Measurements from ENCODE around the gene MICAL1.

MICAL1 gene, protein sequence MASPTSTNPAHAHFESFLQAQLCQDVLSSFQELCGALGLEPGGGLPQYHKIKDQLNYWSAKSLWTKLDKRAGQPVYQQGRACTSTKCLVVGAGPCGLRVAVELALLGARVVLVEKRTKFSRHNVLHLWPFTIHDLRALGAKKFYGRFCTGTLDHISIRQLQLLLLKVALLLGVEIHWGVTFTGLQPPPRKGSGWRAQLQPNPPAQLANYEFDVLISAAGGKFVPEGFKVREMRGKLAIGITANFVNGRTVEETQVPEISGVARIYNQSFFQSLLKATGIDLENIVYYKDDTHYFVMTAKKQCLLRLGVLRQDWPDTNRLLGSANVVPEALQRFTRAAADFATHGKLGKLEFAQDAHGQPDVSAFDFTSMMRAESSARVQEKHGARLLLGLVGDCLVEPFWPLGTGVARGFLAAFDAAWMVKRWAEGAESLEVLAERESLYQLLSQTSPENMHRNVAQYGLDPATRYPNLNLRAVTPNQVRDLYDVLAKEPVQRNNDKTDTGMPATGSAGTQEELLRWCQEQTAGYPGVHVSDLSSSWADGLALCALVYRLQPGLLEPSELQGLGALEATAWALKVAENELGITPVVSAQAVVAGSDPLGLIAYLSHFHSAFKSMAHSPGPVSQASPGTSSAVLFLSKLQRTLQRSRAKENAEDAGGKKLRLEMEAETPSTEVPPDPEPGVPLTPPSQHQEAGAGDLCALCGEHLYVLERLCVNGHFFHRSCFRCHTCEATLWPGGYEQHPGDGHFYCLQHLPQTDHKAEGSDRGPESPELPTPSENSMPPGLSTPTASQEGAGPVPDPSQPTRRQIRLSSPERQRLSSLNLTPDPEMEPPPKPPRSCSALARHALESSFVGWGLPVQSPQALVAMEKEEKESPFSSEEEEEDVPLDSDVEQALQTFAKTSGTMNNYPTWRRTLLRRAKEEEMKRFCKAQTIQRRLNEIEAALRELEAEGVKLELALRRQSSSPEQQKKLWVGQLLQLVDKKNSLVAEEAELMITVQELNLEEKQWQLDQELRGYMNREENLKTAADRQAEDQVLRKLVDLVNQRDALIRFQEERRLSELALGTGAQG

DNA sequence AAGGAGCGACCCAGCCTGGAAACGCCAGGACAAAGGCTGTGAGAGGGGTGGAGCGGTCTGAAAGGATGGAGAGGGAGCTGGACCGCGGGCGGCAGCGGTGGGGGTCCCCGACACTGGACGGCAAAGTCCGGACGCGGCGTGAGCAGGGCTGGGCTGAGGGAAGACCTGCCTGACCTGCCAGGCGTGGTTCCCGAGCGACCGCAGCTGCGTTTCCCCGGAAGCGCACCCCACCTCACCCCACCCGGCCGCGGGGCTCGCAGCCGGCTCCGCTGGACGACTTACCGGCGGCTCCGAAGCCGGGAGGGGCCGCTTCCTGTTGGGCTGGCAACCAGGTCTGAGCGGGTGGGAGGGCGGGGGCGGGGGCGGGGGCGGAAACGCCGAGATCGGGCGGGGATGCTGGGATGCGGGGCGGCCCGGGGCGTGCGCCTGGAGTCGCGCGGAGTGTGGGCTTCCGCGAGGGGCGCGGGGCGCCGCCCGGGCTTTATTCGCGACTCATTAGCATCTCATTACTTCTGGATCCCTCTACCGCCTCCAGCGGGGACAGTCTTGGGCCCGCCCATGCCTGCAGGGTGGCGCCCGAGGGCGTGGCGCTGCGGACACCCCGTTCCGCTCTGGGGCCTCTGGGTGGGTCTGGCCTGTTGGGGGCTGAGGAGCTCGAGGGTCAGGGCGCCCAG, at the start of gene MICAL1:
Gene MICAL1 (minus strand): TSS at position 336 of the 674 bp plus-strand sequence. CDS start 1,576 bp downstream, outside the sequence.
- DNase-seq = peak; percentile 84

DNA sequence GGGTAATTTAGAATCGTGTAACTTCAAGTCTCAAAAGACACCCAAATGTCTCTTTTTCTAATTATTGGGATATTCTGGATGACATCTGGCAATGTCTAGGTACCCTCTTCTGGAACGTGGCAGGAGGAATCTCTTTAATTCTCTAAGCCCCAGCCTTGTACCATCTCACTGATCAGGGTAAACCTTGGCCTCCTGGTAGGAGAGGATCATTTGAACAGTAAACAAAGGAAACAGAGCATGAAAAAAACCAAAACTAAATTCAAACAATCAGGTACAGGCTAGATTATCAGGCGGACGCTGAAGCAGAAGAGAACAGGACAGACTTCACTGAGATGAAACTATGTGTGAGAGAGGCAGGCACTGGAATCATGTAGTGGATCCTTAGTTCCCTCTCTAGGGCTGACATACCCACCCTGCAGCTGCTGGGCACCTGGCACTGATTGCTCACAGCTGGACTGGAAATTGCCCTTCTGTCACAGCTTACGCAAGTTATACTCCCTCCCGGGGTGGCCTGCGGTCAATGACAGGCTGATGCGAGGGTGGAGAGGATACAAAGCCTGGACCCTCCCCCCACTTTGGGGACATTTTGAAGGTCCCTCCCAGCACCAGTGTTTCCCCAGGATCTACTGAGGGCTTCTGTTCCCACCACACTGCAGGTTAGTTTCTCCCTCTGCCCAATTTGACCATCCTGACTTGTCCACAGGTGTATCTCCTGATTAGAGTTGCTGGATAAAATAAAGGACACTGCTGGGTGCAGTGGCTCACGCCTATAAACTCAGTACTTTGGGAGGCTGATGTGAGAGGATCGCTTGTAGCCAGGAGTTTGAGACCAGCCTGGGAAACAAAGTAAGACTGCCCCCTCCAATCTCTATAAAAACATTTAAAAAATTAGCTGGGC, 48.0 kb upstream of the MICAL1 start:
- DNase-seq = no peak

DNA sequence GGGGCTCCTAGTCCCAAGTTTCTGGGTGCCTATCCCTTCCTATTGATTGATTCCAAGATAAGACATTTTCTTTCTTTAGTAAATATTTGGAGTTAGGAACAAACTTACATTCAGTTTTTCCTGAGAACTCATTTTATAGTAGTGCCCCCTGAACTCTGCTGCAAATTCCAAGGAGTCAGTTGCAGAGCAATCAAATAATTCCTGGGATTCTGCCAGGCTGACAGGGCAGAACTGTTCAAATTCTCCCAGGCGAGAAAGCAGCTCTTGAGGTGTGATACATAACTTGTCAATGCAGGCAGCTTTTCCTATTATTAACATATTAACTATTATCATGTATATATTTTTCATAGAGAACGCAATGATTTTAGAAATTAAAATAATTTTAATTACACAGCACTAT, 43.4 kb upstream of the MICAL1 start:
- DNase-seq = no peak

DNA sequence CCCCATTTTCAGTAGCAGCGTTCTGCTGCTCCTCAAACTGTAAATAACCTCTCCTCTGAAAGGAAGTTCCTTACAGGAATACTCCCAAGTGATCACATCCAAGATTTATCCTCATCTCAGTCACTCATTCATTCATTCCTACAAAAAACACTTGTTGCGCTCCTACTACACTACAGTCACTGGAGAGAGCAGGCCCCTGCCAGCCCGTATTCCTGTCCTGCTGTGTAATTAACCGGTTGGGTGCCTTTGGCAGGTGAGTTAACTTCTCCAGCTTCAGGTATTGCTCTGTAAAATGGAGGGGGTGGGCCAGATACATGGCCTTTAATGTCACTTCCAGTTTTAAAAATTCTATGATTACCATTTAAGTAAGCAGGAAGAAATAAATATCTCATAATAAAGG, 42.5 kb upstream of the MICAL1 start:
- DNase-seq = no peak

DNA sequence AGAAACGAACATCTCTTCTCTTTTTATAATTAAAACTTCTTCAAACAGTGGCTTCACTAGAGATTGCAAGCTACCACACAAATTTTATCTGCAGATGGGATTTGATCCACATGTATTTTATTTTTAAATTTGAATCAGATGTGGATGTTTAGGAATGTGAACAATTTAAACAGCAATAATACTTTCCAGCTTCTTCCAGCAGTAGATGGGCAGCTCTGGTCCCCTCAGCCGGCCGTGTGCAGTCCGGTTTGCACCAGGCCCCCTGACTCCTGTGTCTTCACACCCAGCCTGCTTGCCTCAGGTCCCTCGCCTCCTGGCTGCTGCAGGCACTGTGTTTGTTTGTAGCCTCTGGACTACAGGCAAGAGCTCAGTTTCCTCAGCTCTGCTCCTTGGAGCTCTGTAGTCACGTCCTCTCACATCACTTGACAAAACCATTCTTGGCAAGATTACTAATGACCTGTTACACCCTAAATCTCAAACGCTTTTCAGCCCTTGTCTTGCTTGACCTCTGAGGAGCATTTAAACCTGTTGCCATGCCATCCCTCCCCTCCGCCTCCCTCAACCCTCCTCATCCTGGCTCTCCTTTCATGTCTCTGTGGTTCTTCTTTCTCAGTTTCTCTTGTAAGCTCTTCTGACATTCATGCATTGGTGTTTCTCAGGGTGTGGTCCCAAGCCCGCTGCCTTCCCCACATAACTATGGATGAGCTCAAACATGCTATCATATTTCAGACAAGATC, 40.6 kb upstream of the MICAL1 start:
- no peak for DNase-seq

DNA sequence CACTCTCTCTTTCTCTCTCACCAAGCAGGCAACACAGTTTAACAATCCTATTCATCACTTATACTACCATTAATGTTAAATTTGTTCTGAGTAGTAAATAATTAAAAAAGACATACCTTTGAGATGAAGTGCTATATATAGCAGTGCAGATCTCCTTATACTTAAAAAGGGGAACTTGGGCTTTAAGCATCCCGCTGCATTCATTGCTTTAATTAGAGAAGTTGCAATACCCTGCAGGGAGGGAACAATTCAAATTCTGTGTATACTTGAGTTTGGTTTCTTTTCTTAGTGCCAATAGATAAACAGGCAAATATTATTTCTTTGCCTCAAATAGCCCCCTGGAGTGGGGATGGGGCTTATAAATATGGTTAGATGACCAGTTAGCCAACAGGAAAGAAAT, 38.3 kb upstream of the MICAL1 start:
- DNase-seq = no peak

DNA sequence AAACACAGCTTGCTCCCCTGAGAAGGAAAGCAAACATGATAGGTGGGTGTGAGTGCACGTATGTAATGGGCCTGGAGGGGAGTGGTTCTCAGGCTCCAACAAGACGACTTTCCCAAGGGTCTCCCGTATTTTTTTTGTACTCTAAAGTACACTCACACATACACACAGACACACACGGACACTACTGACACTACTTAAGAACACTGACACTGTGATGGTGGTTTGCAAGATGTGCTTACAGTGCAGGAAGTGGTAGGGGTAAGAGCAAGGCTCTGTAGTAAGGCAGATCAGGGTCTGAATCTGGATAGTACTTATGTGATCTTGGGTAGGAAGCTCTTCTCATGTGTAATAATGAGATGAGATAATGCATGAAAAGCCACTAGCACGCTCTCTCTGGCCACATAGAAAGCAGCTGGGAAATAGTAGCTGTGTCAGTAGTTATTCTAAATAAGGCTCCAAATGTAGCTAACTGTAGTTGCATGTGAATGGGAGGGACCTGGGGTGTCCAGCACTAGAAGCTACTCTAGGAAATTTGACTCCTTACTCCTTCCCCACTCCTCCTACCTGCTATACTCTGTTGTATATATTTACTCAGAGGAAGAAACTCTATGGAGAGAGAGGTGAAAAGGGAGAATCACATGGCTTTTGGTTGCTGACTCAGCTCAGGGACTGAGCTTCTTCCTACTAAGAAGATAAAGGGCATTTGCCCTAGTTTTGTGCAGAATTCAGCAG, 35.8 kb upstream of the MICAL1 start:
- peak; percentile 71 for DNase-seq

DNA sequence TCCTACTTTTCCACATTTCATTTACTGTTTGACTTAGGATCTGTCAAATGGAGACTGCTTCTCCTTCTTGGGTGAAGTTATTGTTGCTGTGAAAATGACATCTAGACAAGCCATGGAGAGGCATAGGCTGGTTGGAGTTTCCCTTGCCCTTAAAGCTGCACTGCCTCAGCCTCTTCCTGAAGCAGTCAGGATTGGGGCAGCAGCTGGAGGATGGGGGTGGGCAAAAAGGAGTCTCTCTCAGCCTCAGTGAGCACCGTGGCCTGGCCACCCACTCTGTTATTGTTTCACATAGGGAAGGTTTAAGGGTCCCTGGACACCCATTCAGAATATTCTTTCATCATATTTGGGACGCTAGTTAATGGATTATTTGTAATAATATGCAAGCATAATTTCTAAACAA, 35.1 kb upstream of the MICAL1 start:
- DNase-seq = no peak

DNA sequence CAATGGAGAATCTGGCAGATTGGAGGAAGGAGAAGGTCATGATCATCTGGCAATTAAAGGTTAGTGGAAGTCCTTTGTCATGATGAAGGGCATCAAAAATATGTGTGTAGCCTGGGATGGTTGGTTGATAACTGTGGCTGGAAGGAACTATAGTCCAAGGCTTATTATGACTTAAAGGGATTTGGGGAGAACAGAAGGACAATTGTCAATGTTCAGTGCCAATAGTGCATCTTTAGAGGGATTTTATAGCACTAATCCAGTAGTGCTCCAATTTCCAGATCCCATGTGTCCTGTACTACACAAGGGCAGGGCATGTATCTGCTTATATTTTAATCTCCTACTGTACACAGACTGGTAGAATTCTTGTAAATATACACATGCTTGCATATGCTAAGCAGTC, 32.4 kb upstream of the MICAL1 start:
- no peak for DNase-seq

DNA sequence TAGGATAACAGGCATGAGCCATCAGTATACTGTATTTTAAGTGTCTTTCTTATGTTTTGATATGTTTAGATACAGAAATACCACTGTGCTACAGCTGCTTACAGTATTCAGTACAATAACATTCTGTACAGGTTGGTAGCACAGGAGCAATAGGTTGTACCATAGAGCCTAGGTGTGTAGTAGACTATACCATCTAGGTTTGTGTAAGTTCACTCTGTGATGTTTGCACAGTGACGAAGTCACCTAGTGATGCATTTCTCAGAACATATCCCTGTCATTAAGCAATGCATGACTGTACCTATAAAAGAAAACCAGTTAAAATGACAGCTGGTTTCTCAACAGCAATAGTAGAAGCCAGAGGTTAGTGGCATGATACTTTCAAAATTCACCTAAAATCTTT, 30.5 kb upstream of the MICAL1 start:
- no peak for DNase-seq

DNA sequence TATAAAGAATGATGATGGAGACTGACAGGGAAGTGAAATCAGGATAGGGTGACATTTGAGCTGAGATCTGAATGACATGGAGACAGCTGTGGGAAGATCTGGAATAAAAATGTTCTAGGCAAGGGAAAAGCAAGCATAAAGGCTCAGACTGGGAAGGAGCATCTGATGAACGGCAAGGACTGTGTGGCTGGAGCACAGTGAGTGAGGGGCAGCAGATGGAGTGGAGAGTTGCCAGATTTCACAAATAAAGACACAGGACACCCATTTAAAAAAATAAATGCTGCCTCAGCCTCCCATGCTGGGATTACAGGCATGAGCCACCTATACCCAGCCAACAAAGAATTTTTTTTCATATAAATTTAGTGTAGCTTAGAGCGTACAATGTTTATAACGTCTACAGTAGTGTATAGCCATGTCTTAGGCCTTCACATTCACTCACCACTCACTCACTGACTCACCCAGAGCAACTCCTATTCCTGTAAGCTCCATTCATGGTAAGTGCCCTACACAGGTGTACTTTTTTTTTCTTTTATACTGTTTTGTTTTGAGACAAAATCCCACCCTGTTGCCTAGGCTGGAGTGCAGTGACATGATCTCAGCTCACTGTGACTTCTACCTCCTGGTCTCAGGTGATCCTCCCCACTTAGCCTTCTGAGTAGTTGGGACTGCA, 29.8 kb upstream of the MICAL1 start:
- no peak for DNase-seq

DNA sequence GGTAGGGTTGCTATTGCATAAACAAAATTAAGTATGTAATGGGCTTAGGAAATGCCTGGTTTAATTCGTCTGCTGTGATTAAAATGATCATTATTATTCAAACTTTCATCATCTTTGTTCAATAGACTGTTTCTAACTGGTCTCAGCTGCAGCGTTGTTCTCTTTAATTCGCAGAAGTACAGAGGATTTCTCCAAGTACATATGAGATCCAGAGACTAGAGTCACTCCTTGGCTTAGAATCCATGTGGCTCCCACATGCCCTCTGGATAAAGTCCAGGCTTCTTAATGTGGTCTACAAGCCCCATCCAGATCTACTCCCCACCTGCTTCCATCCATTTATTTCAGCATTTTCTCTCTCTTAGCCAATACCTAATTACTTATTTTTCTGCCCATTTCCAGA, 28.6 kb upstream of the MICAL1 start:
- DNase-seq = no peak

DNA sequence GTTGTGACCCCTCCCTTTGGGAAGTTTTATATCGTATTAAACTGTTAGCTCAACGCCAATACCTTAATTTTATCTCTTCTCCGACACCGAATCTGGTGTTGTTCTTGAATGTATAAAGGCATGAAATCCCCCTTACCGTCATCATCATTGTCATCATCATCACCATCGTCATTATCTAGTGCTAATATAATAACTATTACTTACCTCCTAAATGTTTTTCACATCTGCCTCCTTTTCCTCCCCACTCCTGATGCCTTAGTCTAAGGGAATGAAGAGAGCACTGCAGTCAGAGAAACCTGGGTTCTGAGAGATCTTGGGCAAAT, 28.1 kb upstream of the MICAL1 start:
- no peak for DNase-seq

DNA sequence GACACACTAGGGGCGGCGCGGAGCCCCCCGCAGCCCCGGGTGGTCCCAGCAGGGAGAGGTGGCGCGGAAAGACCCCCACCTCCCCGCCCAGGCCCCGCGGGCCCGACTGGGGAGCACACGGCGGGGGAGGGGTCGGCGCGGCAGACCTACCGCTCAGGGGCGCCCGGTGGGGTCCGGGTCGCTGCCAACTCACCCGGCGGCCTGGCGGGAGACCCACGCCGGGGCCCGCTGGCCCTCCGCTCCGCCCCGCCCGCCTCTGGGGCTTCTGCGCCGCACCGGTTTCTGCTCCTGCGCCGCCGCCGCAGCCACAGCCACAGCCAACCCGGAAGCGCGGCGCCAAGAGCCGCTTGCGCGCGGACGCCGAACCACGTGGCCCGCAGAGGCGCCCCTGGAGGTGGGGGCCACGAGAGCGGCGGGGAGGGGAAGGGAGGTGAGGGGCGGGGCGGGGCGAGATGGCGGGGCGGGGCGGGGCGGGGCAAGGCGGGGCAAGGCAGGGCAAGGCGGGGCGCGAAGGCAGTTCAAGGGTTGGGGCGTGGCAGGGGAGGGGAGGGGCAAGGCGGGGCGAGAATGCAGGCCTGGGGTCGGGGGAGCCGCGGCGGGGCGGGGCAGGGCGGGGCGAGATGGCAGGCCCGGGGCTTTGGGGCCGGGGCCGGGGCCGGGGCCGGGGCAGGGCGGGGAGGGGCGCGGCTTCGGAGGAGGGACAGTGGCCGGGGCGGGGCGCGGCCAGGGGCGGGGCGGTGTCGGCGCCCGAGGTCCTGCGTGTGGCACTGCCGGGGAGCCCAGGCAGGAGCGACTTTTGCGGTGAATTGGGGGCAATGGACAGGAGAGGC, 27.5 kb upstream of the MICAL1 start, which contains the start of gene ZBTB24:
Gene ZBTB24 (minus strand): TSS at position 315 of the 830 bp plus-strand sequence. CDS start 1,193 bp downstream, outside the sequence.
- peak; percentile 95 for DNase-seq

DNA sequence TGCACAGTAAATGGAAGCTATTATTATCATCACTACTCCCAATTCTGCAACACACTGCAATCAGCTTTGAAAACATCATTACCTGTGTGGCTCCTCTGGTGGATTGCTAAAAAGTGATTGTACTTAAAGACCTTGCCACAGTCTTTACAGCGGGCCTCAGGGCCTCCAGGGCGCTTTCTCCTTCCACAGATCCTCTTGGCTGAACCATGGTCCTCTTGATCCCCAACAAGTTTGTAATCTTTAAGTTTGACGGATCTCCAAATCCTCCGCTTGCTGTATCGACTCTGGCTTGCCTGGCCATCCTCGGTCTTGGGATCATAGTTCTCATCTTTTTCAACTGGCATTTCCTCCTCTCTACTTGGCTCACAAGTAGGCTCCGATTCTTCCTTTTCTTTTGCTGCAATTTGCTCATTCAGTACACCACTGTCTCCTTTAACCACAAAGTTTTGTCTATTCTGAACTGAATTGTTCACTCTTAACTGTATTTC, 25.5 kb upstream of the MICAL1 start:
- DNase-seq = no peak

DNA sequence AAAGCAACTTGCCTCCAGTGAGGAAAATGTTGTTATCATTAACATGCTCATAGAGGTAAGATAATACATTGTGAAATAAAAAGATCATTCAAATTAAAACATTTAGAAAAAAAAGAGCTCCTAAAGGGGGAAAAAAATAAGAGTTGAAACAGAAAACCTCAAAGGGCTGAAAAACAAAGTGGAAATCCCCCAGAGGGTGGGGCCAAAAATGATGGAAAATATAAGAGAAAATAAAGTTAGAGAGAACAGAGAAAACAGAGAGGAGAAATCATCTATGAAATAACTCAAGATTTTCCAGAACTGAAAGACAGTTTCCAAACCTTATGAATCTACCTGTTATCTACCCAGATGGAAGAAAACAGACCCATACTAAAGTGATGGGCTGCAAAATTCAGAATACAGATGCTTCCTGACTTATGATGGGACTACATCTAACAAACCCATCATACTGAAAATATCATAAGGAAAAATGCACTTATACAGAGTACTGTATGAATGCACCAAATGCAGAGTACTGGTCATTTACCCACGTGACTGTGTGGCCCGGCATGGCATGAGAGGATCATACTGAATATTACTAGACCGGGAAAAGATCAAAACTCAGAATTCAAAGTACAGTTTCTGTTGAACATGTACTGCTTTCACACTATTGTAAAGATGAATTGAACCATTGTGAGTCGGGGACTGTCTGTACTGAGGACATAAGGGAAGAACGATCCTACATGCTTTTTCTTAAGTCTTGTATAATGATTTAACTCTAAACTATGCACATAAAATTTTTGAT, 23.5 kb upstream of the MICAL1 start:
- DNase-seq = no peak

DNA sequence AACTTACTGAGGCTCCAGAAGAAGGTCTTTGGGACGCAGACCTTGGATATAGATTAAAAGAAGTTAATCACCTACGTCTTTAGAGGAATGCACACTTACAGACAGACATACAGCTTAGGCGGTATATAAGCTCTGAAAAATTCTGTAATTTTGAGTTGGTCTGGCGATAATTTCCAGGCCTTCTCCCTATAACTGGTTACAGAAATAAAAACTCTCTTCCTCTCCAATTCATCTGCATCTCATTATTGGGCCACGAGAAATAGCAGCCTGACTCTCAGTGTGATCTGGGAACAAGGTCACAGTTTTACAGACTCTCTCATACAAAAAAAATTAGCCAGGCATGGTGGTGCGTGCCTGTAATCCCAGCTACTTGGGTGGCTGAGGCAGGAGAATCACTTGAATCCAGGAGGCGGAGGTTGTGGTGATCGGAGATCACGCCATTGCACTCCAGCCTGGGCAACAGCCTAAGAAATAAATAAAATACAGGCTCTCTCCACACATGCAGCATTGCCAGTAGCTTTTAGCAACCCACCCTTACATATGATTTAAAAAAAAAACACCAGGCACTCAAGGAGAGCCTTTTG, 22.7 kb upstream of the MICAL1 start:
- DNase-seq = no peak

DNA sequence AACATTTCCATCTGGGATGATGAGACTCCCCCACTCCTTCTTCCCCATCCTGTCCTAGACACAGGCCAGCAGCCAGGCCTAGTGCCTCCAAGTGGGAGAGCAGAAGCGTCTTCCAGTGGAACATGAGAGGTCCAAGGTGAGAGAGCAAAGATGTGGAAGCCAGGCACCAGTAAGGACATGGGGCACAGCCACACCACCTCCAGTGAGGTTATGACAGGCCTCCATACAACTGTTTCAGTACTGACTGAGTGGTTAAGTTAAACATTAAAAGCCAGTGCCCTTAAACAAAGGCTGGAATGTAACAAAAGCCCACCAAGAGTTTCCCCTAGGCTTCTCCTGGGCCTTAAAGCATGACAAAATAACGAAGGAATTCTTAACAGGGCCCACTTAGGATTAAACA, 22.2 kb upstream of the MICAL1 start:
- no peak for DNase-seq
